ENCODE data around the gene GABRA5. TPM values are rescaled to one million over a fixed set of nuclear protein-coding genes. Genes with fewer than 3 reads are reported as not detected.

Gene GABRA5
- total and polyA plus RNA-seq, 2 experiments from 2014 or later: 11.5 to 25.9 TPM

GRCh38 chr15:26848498-26848897 is 18.4 kb upstream of the GABRA5 start (continued):
- no peak for TF ChIP-seq ZNF462 (CRISPR knock-in tag; IDR thresholded peaks at IDR 0.05)
- no peak for TF ChIP-seq JUNB (IDR thresholded peaks at IDR 0.05; ENCODE audit: unreplicated experiment)
- TF ChIP-seq POLR2AphosphoS5 (IDR thresholded peaks at IDR 0.05; ENCODE audit: low read depth): no peak
- no peak for TF ChIP-seq ETS1 (IDR thresholded peaks at IDR 0.05)
- no peak for TF ChIP-seq STAT1 (IDR thresholded peaks at IDR 0.05; ENCODE audit: unreplicated experiment)
- no peak for TF ChIP-seq ZNF114 (CRISPR knock-in tag; IDR thresholded peaks at IDR 0.05)
- no peak for TF ChIP-seq REST (IDR thresholded peaks at IDR 0.05; ENCODE audit: unreplicated experiment)
- TF ChIP-seq EZH2phosphoT487 (IDR thresholded peaks at IDR 0.05; ENCODE audit: unreplicated experiment): no peak

All from GM23338 (cell line).